Left lung (tissue), 14 donors: ENCODE data around the gene TRIM27. TPM values are rescaled to one million over a fixed set of nuclear protein-coding genes. Genes with fewer than 3 reads are reported as not detected.
A peak's percentile ranks its signal among the peaks of the same experiment; 100 is the strongest.
"Not testable (repeated sequence)": the region's sequence is repeated elsewhere in the genome, so short reads cannot be mapped to it uniquely, and the experiment has no call there.

Source experiments
- ATAC-seq: fragments of 200-7000 bp; cut with Tn5 transposase; one replicate; pipeline ENCODE4 v1.9.1; 2020; ENCODE audit warnings: moderate library complexity
- DNase-seq, 4 donors: peaks; one replicate each; pipeline ENCODE4 v3.0.0-alpha.2; 2013 to 2020
- H3K27ac ChIP-seq, 2 donors: fragments of 200-600 bp; sonication (generic) in 1 of 2; one replicate each; pipeline versions ENCODE4 v1.5.0 to v1.8.0; 2020 to 2021
- H3K27me3 ChIP-seq, 2 donors: fragments of 200-600 bp; sonication (generic) in 1 of 2; one replicate each; pipeline versions ENCODE4 v1.5.0 to v1.8.0; 2020 to 2021
- H3K36me3 ChIP-seq, 2 donors: fragments of 200-600 bp; sonication (generic) in 1 of 2; one replicate each; pipeline versions ENCODE4 v1.5.0 to v1.8.0; 2020 to 2021
- H3K4me1 ChIP-seq, 2 donors: fragments of 200-600 bp; one replicate each; pipeline ENCODE4 v1.8.0; 2021
- H3K4me3 ChIP-seq, 2 donors: fragments of 200-600 bp; sonication (generic) in 1 of 2; one replicate each; pipeline versions ENCODE4 v1.5.0 to v1.8.0; 2020 to 2021; ENCODE audit warnings: mild to moderate bottlenecking in 1 of 2
- H3K9me3 ChIP-seq, 2 donors: fragments of 200-600 bp; sonication (generic) in 1 of 2; one replicate each; pipeline versions ENCODE4 v1.5.0 to v1.8.0; 2020 to 2021
- intact Hi-C, 2 donors: fragments of 100-400 bp; cut with DNase I; formaldehyde crosslinking; loops; one replicate each; pipeline versions ENCODE4 v1.11.2 to v1.14.2; 2022
- long read RNA-seq, 12 donors: library from polyadenylated mRNA in 2 of 12; unstranded in 2 of 12; transcript quantifications; one replicate each; pipeline ENCODE4 v2.0.0 and lab custom pipeline, GENCODE V29; 2019 to 2026
- polyA plus RNA-seq, 6 donors: library from polyadenylated mRNA; unstranded; fragments of 120-200 nt; gene quantifications; one replicate each; pipeline ENCODE4 v1.2.1, GENCODE V29; 2013; ENCODE audit not compliant: insufficient read length in 6 of 6
- total RNA-seq, 2 donors: library from RNA; stranded (reverse); fragmentation: NEBNext Ultra II Directional; extraction: Animal tissue kit (Norgen Biotek cat#: 25700); gene quantifications; one replicate each; pipeline ENCODE4 v1.2.1, GENCODE V29; 2021
- TF ChIP-seq, protein P1 (sequence below), 2 donors: fragments of 200-600 bp; sonication (generic) in 1 of 2; IDR thresholded peaks; one replicate each; pipeline versions ENCODE4 v1.5.0 to v1.8.0; 2021; ENCODE audit warnings: antibody characterized with exemption in 2 of 2
- donor health status: DM: no; HTN: yes; CAD: no.
- donor health status: DM: no; HTN: no; CAD: no.

Gene TRIM27, protein sequence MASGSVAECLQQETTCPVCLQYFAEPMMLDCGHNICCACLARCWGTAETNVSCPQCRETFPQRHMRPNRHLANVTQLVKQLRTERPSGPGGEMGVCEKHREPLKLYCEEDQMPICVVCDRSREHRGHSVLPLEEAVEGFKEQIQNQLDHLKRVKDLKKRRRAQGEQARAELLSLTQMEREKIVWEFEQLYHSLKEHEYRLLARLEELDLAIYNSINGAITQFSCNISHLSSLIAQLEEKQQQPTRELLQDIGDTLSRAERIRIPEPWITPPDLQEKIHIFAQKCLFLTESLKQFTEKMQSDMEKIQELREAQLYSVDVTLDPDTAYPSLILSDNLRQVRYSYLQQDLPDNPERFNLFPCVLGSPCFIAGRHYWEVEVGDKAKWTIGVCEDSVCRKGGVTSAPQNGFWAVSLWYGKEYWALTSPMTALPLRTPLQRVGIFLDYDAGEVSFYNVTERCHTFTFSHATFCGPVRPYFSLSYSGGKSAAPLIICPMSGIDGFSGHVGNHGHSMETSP
- 10 to 100 TPM; 42.2 to 47.5 TPM for total RNA-seq
- 10 to 100 TPM; 80.3 to 96.9 (median 90.0) TPM for polyA plus RNA-seq
- long read RNA-seq, donor 1, transcript TRIM27-202 (8 exons, 2,967 nt), result major isoform, 19 of 32 reads
- long read RNA-seq, donor 1, partial matches to known transcripts, result 13 of 32 reads
- long read RNA-seq, donor 1, other reads (novel, unspliced or antisense), result 0 of 32 reads
- long read RNA-seq, donor 2, full-length matches to known transcripts, result 23 of 46 reads
- long read RNA-seq, donor 2, partial matches to known transcripts, result 23 of 46 reads
- long read RNA-seq, donor 2, other reads (novel, unspliced or antisense), result 0 of 46 reads
- long read RNA-seq, donor 3, transcript TRIM27-202 (8 exons, 2,967 nt), result major isoform, 12 of 12 reads
- long read RNA-seq, donor 3, partial matches to known transcripts, result 0 of 12 reads
- long read RNA-seq, donor 3, other reads (novel, unspliced or antisense), result 0 of 12 reads
- long read RNA-seq, donor 4, transcript TRIM27-202 (8 exons, 2,967 nt), result major isoform, 17 of 25 reads
- long read RNA-seq, donor 4, partial matches to known transcripts, result 6 of 25 reads
- long read RNA-seq, donor 4, other reads (novel, unspliced or antisense), result 2 of 25 reads
- long read RNA-seq, donor 5, transcript TRIM27-202 (8 exons, 2,967 nt), result major isoform, 10 of 42 reads
- long read RNA-seq, donor 5, partial matches to known transcripts, result 32 of 42 reads
- long read RNA-seq, donor 5, other reads (novel, unspliced or antisense), result 0 of 42 reads
- long read RNA-seq, donor 6, transcript TRIM27-202 (8 exons, 2,967 nt), result major isoform, 16 of 17 reads
- long read RNA-seq, donor 6, partial matches to known transcripts, result 0 of 17 reads
- long read RNA-seq, donor 6, other reads (novel, unspliced or antisense), result 0 of 17 reads
- long read RNA-seq, donor 7, transcript TRIM27-202 (8 exons, 2,967 nt), result major isoform, 6 of 6 reads
- long read RNA-seq, donor 7, partial matches to known transcripts, result 0 of 6 reads
- long read RNA-seq, donor 7, other reads (novel, unspliced or antisense), result 0 of 6 reads
- long read RNA-seq, donor 8, transcript TRIM27-202 (8 exons, 2,967 nt), result major isoform, 10 of 16 reads
- long read RNA-seq, donor 8, partial matches to known transcripts, result 6 of 16 reads
- long read RNA-seq, donor 8, other reads (novel, unspliced or antisense), result 0 of 16 reads
- long read RNA-seq, donor 9, result 0 reads
- long read RNA-seq, donor 10, transcript TRIM27-202 (8 exons, 2,967 nt), result major isoform, 22 of 24 reads
- long read RNA-seq, donor 10, partial matches to known transcripts, result 2 of 24 reads
- long read RNA-seq, donor 10, other reads (novel, unspliced or antisense), result 0 of 24 reads
- long read RNA-seq, donor 11, transcript TRIM27-202 (8 exons, 2,967 nt), result major isoform, 13 of 20 reads
- long read RNA-seq, donor 11, partial matches to known transcripts, result 6 of 20 reads
- long read RNA-seq, donor 11, other reads (novel, unspliced or antisense), result 0 of 20 reads
- long read RNA-seq, donor 12, transcript TRIM27-202 (8 exons, 2,967 nt), result major isoform, 16 of 17 reads
- long read RNA-seq, donor 12, partial matches to known transcripts, result 0 of 17 reads
- long read RNA-seq, donor 12, other reads (novel, unspliced or antisense), result 0 of 17 reads

DNA sequence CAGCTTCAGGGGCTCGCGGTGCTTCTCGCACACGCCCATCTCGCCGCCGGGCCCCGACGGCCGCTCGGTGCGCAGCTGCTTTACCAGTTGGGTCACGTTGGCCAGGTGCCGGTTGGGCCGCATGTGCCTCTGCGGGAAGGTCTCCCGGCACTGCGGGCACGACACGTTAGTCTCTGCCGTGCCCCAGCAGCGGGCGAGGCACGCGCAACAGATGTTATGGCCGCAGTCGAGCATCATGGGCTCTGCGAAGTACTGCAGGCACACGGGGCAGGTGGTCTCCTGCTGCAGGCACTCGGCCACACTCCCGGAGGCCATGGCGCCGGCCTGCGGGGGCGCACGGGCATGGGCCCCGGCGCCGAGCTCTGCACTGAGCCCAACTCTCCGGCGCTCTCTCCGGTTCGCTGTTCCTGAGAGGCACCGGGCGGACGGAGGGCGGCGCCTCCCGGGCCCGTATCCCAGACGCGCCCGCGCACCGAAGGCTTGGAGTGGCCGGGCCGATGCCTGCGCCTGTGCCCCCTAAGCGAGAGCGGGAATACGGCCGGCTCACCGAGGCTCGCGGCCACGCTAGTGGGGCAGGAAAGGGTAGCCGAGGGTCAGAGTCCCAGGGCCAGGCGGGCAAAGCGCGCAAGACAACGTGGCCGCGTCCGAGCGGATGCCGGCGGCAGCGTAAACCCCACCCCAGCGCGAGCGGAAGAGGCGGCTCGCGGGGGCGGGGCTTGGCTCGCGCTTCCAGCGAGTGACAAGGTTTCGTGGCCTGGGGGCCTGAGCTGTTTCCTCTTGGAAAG, at the start of gene TRIM27:
Gene TRIM27 (minus strand): TSS at position 668 of the 785 bp plus-strand sequence. CDS start 353 bp downstream, at position 315.
- Histone ChIP-seq H3K4me1 (peaks cover 10 to 49% of the 10 kb centered on the region in 2 donors), H3K4me3 (peak within 1 kb of the TSS; percentile 69 to 100), H3K27ac (peak within 1 kb of the TSS; percentile 94 to 97), H3K27me3 (peaks cover 0 to 5% of the 10 kb centered on the region in 2 donors), H3K9me3 (no peaks in the 10 kb centered on the region), H3K36me3 (peaks cover 0 to 35% of the 10 kb centered on the region in 2 donors)
- TF ChIP-seq, protein P1, sequence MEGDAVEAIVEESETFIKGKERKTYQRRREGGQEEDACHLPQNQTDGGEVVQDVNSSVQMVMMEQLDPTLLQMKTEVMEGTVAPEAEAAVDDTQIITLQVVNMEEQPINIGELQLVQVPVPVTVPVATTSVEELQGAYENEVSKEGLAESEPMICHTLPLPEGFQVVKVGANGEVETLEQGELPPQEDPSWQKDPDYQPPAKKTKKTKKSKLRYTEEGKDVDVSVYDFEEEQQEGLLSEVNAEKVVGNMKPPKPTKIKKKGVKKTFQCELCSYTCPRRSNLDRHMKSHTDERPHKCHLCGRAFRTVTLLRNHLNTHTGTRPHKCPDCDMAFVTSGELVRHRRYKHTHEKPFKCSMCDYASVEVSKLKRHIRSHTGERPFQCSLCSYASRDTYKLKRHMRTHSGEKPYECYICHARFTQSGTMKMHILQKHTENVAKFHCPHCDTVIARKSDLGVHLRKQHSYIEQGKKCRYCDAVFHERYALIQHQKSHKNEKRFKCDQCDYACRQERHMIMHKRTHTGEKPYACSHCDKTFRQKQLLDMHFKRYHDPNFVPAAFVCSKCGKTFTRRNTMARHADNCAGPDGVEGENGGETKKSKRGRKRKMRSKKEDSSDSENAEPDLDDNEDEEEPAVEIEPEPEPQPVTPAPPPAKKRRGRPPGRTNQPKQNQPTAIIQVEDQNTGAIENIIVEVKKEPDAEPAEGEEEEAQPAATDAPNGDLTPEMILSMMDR (IDR thresholded peaks at IDR 0.05), result no peak
- intact Hi-C loops, result no loop called here
- DNase-seq, result peak; percentile 89 to 98 (median 92)
- peak; percentile 94 for ATAC-seq

DNA sequence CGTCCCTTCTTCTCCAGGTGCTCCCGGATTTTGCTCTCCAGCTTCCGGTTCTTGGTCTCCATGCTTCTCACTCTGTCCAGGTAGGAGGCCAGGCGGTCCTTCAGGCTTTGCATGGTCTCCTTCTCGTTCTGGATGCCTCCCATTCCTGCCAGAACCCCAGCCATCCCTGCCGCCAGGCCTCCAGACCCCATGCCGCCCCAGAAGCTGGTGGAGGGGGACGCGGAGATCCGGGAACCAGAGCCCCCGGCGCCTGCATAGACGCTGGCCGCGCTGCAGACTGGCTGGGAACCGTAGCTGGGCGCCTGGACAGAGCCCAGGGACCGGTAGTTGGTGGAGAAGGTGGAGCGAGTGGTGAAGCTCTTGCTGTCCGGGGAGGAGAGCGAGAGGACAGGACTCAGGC, 46.3 kb upstream of the TRIM27 start:
- H3K4me3 ChIP-seq, ATAC-seq, DNase-seq, H3K27me3 ChIP-seq, H3K27ac ChIP-seq, H3K4me1 ChIP-seq, intact Hi-C loops, H3K36me3 ChIP-seq: not testable (repeated sequence)
- peaks cover 0 to 11% of the 10 kb centered on the region in 2 donors for H3K9me3 ChIP-seq

DNA sequence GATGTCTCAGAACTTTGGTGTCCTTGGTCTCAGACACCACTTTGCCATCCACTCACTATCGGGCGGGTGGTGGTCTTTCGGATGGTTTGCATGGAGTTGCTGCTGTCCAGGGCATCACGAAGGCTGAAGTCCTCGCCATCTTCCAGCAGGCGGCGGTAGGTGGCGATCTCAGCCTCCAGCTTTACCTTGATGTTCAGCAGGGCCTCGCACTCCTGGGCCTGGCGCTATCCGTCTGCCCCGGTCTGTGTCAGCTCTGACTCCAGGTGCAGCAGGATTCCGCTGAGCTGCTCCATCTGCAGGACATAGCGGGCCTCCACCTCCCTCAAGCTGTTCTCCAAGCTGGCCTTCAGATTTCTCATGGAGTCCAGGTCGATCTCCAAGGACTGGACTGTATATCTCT, 45.3 kb upstream of the TRIM27 start:
- TF ChIP-seq, protein P1 (IDR thresholded peaks at IDR 0.05), result no peak
- intact Hi-C loops, result no loop called here
- Histone ChIP-seq H3K36me3 (no peaks in the 10 kb centered on the region), H3K27ac (no peak overlapping the region), H3K9me3 (peaks cover 0 to 11% of the 10 kb centered on the region in 2 donors), H3K4me3 (no peak overlapping the region), H3K27me3 (peaks cover 0 to 4% of the 10 kb centered on the region in 2 donors), H3K4me1 (no peaks in the 10 kb centered on the region)
- DNase-seq (no peak), ATAC-seq (no peak)

GRCh38 chr6:28968476-28968875, 44.7 kb upstream of the TRIM27 start:
- intact Hi-C loops, result no loop called here
- H3K4me1 ChIP-seq, result no peaks in the 10 kb centered on the region
- TF ChIP-seq, protein P1 (IDR thresholded peaks at IDR 0.05), result no peak
- H3K27ac ChIP-seq, result no peak overlapping the region
- H3K36me3 ChIP-seq, result no peaks in the 10 kb centered on the region
- no peak for ATAC-seq
- H3K4me3 ChIP-seq, result no peak overlapping the region
- H3K27me3 ChIP-seq, result peaks cover 0 to 4% of the 10 kb centered on the region in 2 donors
- DNase-seq, result no peak
- peaks cover 0 to 11% of the 10 kb centered on the region in 2 donors for H3K9me3 ChIP-seq
